Body of pancreas (tissue), 4 donors: ENCODE data around the gene CPT1B.

Experiments
- POLR2A ChIP-seq, 3 donors: fragments of 450-650 bp; IDR thresholded peaks; one replicate each; pipeline ENCODE4 v1.6.1; 2016; ENCODE audit warnings: antibody characterized with exemption in 3 of 3, mild to moderate bottlenecking in 2 of 3
- TF ChIP-seq, protein P1 (sequence below), 7 experiments: fragments of 450-650 bp in 4 of 7; fragments of 200-600 bp in 3 of 7; sonication (generic) in 3 of 7; IDR thresholded peaks; one replicate each; pipeline ENCODE4 v1.5.1; 2016 to 2019; ENCODE audit warnings: antibody characterized with exemption in 7 of 7

DNA sequence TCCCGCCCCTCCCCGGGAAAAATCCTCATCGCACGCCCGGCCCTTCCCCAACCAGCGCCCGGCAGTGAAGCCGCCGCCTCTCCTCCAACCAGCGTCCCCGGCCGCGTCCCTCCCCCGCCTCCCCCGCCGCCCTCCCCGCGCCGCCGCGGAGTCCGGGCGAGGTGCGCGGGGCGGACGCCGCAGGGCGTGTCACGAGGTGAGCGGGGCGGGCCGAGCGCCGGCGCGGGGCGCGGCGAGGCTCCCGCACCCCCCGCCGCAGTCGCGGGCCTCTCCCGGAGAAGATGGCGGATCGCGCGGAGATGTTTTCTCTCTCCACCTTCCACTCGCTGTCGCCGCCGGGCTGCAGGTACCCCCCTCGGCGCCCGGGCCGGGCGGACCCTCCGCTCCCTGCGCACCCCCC is 22.3 kb upstream of the CPT1B start, which contains the start of gene MAPK8IP2:
- TF ChIP-seq, protein P1, sequence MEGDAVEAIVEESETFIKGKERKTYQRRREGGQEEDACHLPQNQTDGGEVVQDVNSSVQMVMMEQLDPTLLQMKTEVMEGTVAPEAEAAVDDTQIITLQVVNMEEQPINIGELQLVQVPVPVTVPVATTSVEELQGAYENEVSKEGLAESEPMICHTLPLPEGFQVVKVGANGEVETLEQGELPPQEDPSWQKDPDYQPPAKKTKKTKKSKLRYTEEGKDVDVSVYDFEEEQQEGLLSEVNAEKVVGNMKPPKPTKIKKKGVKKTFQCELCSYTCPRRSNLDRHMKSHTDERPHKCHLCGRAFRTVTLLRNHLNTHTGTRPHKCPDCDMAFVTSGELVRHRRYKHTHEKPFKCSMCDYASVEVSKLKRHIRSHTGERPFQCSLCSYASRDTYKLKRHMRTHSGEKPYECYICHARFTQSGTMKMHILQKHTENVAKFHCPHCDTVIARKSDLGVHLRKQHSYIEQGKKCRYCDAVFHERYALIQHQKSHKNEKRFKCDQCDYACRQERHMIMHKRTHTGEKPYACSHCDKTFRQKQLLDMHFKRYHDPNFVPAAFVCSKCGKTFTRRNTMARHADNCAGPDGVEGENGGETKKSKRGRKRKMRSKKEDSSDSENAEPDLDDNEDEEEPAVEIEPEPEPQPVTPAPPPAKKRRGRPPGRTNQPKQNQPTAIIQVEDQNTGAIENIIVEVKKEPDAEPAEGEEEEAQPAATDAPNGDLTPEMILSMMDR (IDR thresholded peaks at IDR 0.05), result no peak
- no peak for TF ChIP-seq POLR2A (IDR thresholded peaks at IDR 0.05)
